ENCODE results near the gene EVC2. TPM values are rescaled to one million over a fixed set of nuclear protein-coding genes. Genes with fewer than 3 reads are reported as not detected.

Gene EVC2
- total RNA-seq, 2 experiments from 2014 or later: 0.68 to 0.69 TPM

DNA sequence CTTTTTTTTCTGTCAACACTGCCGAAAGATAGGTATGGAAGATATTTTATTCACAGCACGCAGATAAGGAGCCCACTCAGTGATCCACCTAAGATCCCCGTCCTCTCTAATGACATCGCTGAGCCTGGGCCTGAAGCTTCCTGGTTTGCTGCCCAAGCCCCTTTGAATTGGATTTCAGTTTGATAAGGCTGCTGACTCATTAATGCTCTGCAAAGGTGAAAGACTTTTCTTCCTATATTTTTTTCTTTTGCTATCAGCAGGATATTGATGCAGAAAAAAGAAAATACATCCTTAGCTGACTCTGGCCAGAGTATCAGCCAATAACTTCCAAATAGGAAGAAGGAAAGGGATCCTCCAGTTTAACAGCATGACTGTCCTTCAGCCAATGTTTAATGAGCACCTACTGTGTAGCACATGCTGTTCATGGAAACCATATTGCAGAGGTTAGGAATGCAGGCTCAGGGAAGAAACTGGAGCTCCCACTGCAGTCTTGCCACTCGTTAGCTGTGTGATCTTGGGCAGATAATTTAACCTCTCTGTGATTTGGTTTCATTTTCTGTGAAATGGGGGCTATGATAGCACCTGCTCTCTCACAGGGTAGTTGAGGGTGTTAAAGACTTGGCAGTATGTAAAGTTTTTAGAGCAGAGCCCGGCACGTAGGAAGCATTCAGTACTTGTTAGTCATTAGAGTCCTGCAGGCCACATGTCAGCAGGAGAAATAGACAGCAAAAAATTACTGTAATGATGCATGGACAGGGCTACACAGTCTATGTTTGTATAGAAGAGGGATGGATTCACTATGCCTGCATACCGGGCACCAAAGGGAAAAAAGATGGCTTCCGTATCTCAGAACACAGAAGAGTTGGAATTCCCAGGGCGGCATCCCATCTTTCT lies 41.9 kb upstream of the EVC2 start:
- H3K4me3 Mint-ChIP-seq: no peak overlapping the region
- no peak for DNase-seq
- POLR2A ChIA-PET: no interaction called here
- H3K36me3 Mint-ChIP-seq: no peaks in the 10 kb centered on the region
- ATAC-seq (ENCODE audit: low read depth): no peak
- no peak overlapping the region for H3K27ac Mint-ChIP-seq
- peaks cover 1% of the 10 kb centered on the region for H3K9me3 Mint-ChIP-seq
- H3K27me3 Mint-ChIP-seq: no peaks in the 10 kb centered on the region
- H3K4me1 Mint-ChIP-seq: no peaks in the 10 kb centered on the region

DNA sequence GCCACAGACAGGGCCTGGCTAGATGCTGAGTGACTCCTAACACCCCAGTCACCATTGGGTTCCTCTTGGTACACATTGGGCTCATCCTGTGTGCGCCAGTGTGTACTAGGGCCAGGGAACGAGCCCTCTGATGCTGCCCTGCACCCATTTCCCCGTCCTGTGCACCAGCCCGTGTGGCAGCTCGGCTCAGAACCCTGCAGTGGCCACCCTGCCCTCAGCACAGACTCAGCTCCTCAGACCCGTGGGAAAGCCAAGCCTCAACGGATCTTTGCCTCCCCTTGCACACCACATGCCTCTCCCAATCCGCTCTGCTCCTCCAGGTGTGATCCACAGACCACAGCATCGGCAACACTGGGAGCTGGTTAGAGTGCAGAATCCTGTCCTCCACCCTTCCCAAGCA lies 41.2 kb upstream of the EVC2 start:
- Mint-ChIP-seq H3K4me1 (no peaks in the 10 kb centered on the region), H3K9me3 (peaks cover 1% of the 10 kb centered on the region), H3K27ac (no peak overlapping the region), H3K27me3 (no peaks in the 10 kb centered on the region), H3K36me3 (no peaks in the 10 kb centered on the region), H3K4me3 (no peak overlapping the region)
- POLR2A ChIA-PET: no interaction called here
- ATAC-seq (ENCODE audit: low read depth) (no peak), DNase-seq (no peak)

DNA sequence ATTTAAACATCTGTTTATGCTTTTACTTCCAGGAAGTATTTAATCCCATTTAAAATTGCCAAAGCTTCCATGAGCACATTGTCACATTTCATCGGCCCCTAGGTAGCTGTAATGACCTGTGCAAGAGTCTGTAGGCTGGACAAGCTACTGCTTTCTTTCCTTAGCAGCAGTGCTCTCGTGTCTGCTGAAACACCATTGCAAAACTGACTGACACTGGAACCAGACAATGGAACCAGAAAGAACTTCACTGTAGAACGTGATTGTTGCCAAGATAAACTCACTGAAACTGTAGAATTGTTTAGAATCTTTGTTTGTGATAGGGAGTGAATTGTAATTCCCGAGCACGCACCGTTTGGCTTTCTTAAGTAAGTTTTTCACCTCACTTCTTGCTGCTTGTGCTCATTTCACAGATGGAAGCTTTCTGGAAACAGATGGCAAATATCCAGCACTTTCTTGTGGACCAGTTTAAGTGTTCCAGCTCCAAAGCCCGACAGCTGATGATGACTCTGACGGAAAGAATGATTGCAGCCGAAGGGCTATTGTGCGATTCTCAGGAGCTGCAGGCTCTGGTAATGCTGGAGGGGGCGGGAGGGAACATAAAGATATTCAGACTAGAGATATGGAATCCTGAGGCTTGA lies 39.5 kb upstream of the EVC2 start:
- POLR2A ChIA-PET: no interaction called here
- DNase-seq (no peak), ATAC-seq (ENCODE audit: low read depth) (no peak)
- H3K4me1 Mint-ChIP-seq: no peaks in the 10 kb centered on the region
- peaks cover 1% of the 10 kb centered on the region for H3K9me3 Mint-ChIP-seq
- no peak overlapping the region for H3K4me3 Mint-ChIP-seq
- no peaks in the 10 kb centered on the region for H3K27me3 Mint-ChIP-seq
- H3K27ac Mint-ChIP-seq: no peak overlapping the region
- no peaks in the 10 kb centered on the region for H3K36me3 Mint-ChIP-seq

DNA sequence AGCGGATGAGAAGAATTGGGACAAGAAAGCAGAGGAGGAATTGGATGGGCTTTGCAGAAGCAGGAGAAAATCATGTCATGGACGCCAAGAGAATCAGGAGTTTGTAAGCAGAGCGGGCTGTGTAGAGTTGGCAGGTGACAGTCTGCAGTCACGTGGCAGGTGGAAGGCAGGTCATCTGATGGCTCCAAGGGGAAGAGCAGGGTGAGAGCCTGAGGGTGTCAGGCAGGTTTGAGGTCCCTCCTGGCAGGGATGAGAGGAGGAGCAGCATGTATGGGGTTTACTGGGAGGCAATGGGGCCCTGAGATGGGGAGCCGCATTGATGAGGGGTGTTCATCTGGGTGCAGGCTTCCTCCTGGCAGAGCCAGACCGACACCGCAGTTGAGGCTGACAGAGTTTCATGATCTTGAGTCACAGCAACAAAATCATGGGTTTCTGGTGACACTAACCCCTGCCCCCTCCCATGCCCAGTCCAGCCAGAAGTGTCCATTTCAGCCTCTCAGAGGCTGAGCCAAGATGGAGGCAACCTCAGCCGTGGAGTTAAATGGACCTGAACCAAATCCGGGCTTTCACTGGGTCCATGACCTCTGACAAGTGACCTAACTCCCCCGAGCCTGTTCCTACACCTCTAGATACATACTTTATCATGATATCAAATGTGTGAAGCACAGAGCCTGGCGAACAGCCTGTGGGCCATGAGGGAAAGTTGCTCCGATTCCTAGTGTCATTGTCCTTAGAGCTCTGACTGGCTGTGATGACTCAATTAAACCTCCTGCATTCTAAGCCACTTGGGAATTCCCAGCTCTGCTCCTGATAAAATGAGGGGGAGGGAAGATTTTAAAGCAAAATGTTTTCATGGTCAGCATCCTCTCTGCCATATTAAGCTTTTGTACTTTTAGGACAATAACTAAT lies 38.7 kb upstream of the EVC2 start:
- DNase-seq (no peak), ATAC-seq (ENCODE audit: low read depth) (no peak)
- Mint-ChIP-seq H3K4me3 (no peak overlapping the region), H3K9me3 (peaks cover 1% of the 10 kb centered on the region), H3K36me3 (no peaks in the 10 kb centered on the region), H3K4me1 (no peaks in the 10 kb centered on the region), H3K27ac (no peak overlapping the region), H3K27me3 (no peaks in the 10 kb centered on the region)
- POLR2A ChIA-PET: no interaction called here

DNA sequence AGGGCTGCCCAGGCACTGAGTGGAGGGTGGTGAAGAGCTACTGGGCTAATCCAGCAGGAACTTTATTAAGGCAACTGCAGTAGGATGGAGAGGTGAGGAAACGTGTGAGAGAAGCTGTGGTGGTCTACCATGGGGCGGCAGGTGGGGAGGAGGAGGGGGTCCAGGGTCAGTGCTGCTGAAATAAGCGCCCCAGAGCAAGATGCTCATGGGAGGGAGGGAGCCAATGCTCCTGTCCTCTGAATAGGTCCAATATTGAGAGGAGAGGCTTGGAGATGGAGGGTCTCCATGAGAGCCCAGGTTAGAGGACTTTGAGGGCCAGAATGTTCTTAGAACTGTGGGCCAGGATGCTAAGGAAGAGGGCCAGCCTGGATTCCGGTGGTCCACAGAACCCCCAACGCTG lies 37.9 kb upstream of the EVC2 start:
- POLR2A ChIA-PET: no interaction called here
- DNase-seq (no peak), ATAC-seq (ENCODE audit: low read depth) (no peak)
- Mint-ChIP-seq H3K4me1 (no peaks in the 10 kb centered on the region), H3K27ac (no peak overlapping the region), H3K9me3 (peaks cover 1% of the 10 kb centered on the region), H3K36me3 (no peaks in the 10 kb centered on the region), H3K27me3 (no peaks in the 10 kb centered on the region), H3K4me3 (no peak overlapping the region)

DNA sequence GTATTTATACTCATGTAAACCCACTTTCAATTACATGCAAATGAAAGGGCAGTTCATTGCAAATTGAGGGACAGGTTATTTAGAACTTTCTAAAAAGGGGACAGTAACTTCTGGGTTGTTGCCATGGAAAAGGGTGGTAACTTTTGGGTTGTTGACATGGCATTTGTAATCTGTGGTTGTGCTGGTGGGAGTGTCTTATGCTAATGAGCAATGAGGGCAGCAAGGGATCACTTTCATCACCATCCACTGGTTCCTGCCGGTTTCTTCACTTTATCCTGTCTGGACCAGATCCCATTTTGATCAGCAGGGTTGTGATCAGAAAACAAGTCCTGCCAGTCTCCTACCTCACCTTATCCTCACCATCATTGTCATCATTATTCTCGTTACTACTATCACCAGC lies 34.6 kb upstream of the EVC2 start:
- peaks cover 1% of the 10 kb centered on the region for H3K9me3 Mint-ChIP-seq
- no peaks in the 10 kb centered on the region for H3K36me3 Mint-ChIP-seq
- ATAC-seq (ENCODE audit: low read depth) (no peak), DNase-seq (no peak)
- H3K27ac Mint-ChIP-seq: no peak overlapping the region
- no peak overlapping the region for H3K4me3 Mint-ChIP-seq
- H3K4me1 Mint-ChIP-seq: no peaks in the 10 kb centered on the region
- POLR2A ChIA-PET: no interaction called here
- no peaks in the 10 kb centered on the region for H3K27me3 Mint-ChIP-seq

DNA sequence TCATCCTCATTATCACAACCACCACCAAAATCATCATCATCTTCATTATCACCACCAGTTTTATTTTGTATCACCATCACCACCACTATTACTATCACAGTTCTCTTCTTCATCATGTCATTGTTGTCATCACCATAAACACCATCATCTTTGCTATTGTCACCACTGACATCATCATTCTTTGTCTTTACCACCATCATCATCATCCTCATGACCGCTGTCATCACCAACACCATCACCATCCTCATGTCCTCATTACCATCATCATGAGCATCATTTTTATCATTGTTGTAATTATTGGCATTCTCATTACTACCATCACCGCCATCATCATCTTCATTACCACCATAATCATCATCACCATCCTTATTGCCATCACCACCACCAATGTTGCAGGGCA lies 34.0 kb upstream of the EVC2 start:
- DNase-seq (no peak), ATAC-seq (ENCODE audit: low read depth) (no peak)
- no peak overlapping the region for H3K27ac Mint-ChIP-seq
- H3K4me3 Mint-ChIP-seq: no peak overlapping the region
- POLR2A ChIA-PET: no interaction called here
- no peaks in the 10 kb centered on the region for H3K36me3 Mint-ChIP-seq
- H3K27me3 Mint-ChIP-seq: no peaks in the 10 kb centered on the region
- H3K9me3 Mint-ChIP-seq: peaks cover 1% of the 10 kb centered on the region
- H3K4me1 Mint-ChIP-seq: no peaks in the 10 kb centered on the region

DNA sequence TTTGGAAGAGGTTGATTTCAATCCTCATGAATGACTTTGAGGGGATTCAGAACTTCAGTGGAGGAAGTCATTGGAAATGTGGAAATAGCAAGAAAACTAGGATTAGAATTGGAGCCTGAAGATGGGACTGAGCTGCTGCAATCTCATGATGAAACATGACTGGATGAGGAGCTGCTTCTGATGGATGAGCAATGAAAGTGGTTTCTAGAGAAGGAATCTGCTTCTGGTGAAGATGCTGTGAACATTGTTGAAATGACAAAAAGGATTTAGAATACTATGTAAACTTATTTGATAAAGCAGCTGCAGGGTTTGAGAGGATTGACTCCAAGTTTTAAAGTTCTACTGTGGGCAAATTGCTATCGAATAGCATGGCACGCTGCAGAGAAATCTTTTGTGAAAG lies 29.7 kb upstream of the EVC2 start:
- H3K9me3 Mint-ChIP-seq: no peaks in the 10 kb centered on the region

DNA sequence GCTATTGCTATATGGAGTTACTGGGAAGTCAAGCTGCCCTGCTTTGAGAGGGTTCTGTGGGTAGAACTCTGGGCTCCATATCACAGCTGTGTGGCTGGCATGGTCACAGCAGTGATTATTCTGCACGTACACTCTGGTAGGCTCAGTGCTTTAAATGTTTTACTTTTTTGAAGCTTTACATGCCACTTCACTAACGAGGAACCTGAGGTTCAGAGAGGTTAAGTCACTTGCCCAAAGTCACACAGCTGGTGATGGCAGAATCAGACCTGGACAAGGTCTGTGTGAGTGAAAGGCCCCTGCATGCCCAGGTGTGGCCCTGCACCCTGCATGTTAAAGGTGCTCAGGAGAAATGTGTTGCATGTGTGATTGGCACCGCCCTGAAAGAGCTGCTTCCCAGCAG lies 27.1 kb upstream of the EVC2 start:
- Mint-ChIP-seq H3K27me3 (no peaks in the 10 kb centered on the region), H3K4me1 (no peaks in the 10 kb centered on the region), H3K9me3 (no peaks in the 10 kb centered on the region), H3K36me3 (no peaks in the 10 kb centered on the region), H3K4me3 (no peak overlapping the region), H3K27ac (no peak overlapping the region)
- ATAC-seq (ENCODE audit: low read depth): no peak
- POLR2A ChIA-PET: no interaction called here
- no peak for DNase-seq

More for the DNA sequence above, 29.7 kb upstream of the EVC2 start:
- Mint-ChIP-seq H3K36me3 (no peaks in the 10 kb centered on the region), H3K4me1 (no peaks in the 10 kb centered on the region), H3K4me3 (no peak overlapping the region), H3K27me3 (no peaks in the 10 kb centered on the region), H3K27ac (no peak overlapping the region)
- ATAC-seq (ENCODE audit: low read depth) (no peak), DNase-seq (no peak)
- POLR2A ChIA-PET: no interaction called here

DNA sequence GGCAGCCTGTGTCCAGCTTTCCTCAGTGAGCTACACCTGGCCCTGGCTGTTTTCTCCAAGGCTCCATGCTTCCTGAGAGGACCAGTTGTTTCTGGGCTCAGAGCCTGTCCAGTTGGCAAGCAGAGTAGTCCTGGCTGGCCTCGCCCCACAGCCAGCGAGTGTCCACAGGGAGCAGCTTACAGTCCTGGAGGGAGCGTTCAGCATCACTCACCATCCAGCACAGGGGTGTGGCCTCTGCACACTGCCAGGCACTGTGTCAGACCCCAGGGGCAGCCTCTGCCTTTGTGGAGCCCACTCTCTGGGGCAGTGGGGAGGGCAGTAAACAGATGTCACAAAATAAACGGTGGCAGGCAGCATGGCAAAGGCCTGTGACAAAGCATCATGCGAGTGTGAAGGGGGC lies 26.5 kb upstream of the EVC2 start:
- POLR2A ChIA-PET: no interaction called here
- DNase-seq: no peak
- H3K4me1 Mint-ChIP-seq: no peaks in the 10 kb centered on the region
- ATAC-seq (ENCODE audit: low read depth): no peak
- H3K36me3 Mint-ChIP-seq: no peaks in the 10 kb centered on the region
- no peaks in the 10 kb centered on the region for H3K9me3 Mint-ChIP-seq
- H3K27me3 Mint-ChIP-seq: no peaks in the 10 kb centered on the region
- no peak overlapping the region for H3K27ac Mint-ChIP-seq
- no peak overlapping the region for H3K4me3 Mint-ChIP-seq

DNA sequence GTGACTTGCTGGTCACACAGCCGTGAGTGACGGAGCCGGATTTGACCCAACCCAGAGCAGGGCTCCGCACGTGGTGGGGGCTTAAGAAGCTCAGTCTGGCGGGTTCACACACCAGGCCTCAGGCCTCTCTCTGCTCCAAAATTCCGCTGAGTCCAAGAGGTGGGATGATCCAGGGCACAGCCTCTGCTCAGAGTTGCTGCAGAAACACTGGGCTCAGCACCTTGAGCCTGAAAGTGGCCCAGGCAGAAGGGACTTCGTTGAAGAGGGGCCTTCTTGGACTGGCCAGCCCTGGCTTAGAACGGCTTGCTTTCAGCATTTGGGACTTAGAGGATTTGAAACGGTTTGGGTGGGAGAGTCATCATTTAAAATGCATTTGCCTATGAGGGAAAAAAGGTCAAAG lies 23.8 kb upstream of the EVC2 start:
- Mint-ChIP-seq H3K4me1 (no peaks in the 10 kb centered on the region), H3K27me3 (no peaks in the 10 kb centered on the region), H3K4me3 (no peak overlapping the region), H3K9me3 (peaks cover 7% of the 10 kb centered on the region), H3K36me3 (no peaks in the 10 kb centered on the region), H3K27ac (no peak overlapping the region)
- POLR2A ChIA-PET: no interaction called here
- no peak for DNase-seq
- ATAC-seq (ENCODE audit: low read depth): no peak

DNA sequence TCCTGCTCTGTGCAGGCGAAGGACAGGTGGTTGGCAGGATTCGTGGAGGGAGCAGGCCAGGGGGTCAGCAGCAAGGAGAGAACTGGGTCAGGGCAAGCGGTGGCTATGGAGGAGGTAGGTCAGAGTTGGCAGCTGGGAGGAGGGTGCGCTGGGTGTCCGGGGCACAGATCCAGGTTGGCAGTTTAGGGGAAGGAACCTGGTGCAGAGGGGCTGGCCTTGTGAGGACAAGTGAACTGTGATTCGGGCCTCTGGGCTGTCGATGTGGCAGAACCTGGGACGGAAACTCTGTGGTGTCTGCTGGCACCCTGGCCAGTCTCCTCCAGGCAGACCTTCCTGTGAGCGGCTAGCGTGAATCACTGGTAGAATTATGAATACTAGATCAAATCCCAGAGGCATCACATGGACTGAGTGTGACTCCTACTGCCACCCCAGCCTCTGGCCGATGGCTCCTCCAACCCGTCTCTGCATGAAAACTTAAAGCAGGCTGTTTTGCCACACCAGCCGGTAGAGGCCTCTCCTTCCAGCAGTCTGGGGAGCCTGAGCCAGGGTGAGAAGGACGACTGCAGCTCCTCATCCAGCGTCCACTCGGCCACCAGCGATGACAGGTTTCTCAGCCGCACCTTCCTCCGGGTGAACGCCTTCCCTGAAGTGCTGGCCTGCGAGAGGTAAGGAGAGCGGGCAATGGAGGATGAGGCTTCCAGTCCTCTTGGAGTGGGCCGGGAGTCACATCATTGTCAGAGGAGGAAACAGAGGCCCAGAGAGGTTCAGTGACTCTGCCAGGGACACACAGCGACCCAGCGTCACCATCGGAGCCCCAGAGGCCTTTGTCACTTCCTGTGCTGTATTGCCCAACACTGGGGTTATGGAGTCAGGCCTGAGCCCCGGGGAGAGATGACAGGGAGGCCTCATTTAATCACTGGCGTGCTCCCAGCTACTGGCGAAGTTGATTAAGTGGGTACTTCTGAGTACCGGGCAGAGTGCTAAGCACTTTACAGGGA lies 22.9 kb upstream of the EVC2 start:
- POLR2A ChIA-PET: no interaction called here
- peaks cover 7% of the 10 kb centered on the region for H3K9me3 Mint-ChIP-seq
- no peak overlapping the region for H3K4me3 Mint-ChIP-seq
- H3K27me3 Mint-ChIP-seq: no peaks in the 10 kb centered on the region
- no peaks in the 10 kb centered on the region for H3K4me1 Mint-ChIP-seq
- no peak overlapping the region for H3K27ac Mint-ChIP-seq
- ATAC-seq (ENCODE audit: low read depth) (no peak), DNase-seq (no peak)
- no peaks in the 10 kb centered on the region for H3K36me3 Mint-ChIP-seq

DNA sequence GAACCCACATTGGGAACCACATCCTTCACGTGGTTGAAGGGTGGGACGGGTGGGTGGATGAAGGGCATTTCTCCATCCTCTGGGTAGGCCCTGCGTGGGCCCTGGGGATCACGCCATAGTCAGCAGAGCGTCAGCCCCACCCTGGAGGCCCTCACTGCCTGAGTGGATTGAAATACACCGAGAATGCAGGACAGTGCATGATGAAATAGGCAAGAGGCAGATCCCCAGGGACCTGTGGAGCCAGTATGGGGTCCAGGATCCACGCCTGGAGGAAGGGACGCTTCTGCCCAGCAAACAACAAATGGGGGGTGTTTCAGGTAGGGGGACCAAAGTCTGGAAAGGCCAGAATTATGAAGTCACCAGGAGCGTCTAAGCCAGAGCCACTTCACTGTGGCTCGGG lies 22.1 kb upstream of the EVC2 start:
- no peaks in the 10 kb centered on the region for H3K4me1 Mint-ChIP-seq
- no peak for DNase-seq

More for the DNA sequence above, 22.1 kb upstream of the EVC2 start:
- POLR2A ChIA-PET: no interaction called here
- Mint-ChIP-seq H3K4me3 (no peak overlapping the region), H3K36me3 (no peaks in the 10 kb centered on the region), H3K27me3 (no peaks in the 10 kb centered on the region), H3K27ac (no peak overlapping the region), H3K9me3 (peaks cover 8% of the 10 kb centered on the region)
- ATAC-seq (ENCODE audit: low read depth): no peak
